Mesendoderm (in vitro differentiated cells): ENCODE measurements around the gene CATSPERZ.

Source experiments
- DNase-seq: peaks from one replicate; pipeline ENCODE4 v3.0.0; 2013
- H2AK5ac ChIP-seq: 2 replicates; pipeline ENCODE4 v1.6.1; 2013; ENCODE audit warnings: low read length, inconsistent platforms
- H2BK120ac ChIP-seq: 2 replicates; pipeline ENCODE4 v1.6.1; 2013; ENCODE audit warnings: low read depth, mild to moderate bottlenecking, low read length, moderate library complexity, mixed read lengths
- H2BK15ac ChIP-seq: replicated peaks from 2 replicates; pipeline ENCODE4 v1.6.1; 2013; ENCODE audit warnings: low read depth, mild to moderate bottlenecking, moderate library complexity
- H2BK5ac ChIP-seq: 2 replicates; pipeline ENCODE4 v1.6.1; 2013; ENCODE audit warnings: low read length, inconsistent platforms
- H3K18ac ChIP-seq: 2 replicates; pipeline ENCODE4 v1.6.1; 2013; ENCODE audit warnings: mild to moderate bottlenecking, low read length, mixed read lengths
- H3K23ac ChIP-seq: one replicate; pipeline ENCODE4 v1.6.1; 2013; ENCODE audit warnings: low read length
- H3K27ac ChIP-seq: 2 replicates; pipeline ENCODE4 v1.5.1; 2013; ENCODE audit warnings: low read depth, mild to moderate bottlenecking, inconsistent platforms, low read length, moderate library complexity
- H3K27me3 ChIP-seq: 2 replicates; pipeline ENCODE4 v1.6.1; 2013; ENCODE audit warnings: low read length, control low read depth, mild to moderate bottlenecking, inconsistent platforms; ENCODE audit not compliant: insufficient read depth, poor library complexity
- H3K36me3 ChIP-seq: 2 replicates; pipeline ENCODE4 v1.6.1; 2013; ENCODE audit warnings: low read length, inconsistent platforms; ENCODE audit not compliant: control insufficient read depth, insufficient read depth
- H3K4ac ChIP-seq: one replicate; pipeline ENCODE4 v1.6.1; 2013; ENCODE audit warnings: low read depth, mild to moderate bottlenecking, low read length, moderate library complexity
- H3K4me1 ChIP-seq: 2 replicates; pipeline ENCODE4 v1.6.1; 2013; ENCODE audit warnings: low read depth, low read length, inconsistent platforms; ENCODE audit not compliant: control insufficient read depth
- H3K4me2 ChIP-seq: 2 replicates; pipeline ENCODE4 v1.6.1; 2013; ENCODE audit warnings: low read length
- H3K4me3 ChIP-seq: 2 replicates; pipeline ENCODE4 v1.5.1; 2013; ENCODE audit warnings: mild to moderate bottlenecking, low read length
- H3K56ac ChIP-seq: one replicate; pipeline ENCODE4 v1.6.1; 2013; ENCODE audit warnings: low read length
- H3K79me1 ChIP-seq: 2 replicates; pipeline ENCODE4 v1.6.1; 2013; ENCODE audit warnings: low read length, inconsistent platforms
- H3K79me2 ChIP-seq: 2 replicates; pipeline ENCODE4 v1.6.1; 2013; ENCODE audit warnings: mild to moderate bottlenecking, low read length; ENCODE audit not compliant: control insufficient read depth, insufficient read depth
- H3K9ac ChIP-seq: 2 replicates; pipeline ENCODE4 v1.6.1; 2013; ENCODE audit warnings: low read length, inconsistent platforms
- H4K5ac ChIP-seq: one replicate; pipeline ENCODE4 v1.6.1; 2013; ENCODE audit warnings: low read length
- H4K8ac ChIP-seq: one replicate; pipeline ENCODE4 v1.6.1; 2013; ENCODE audit warnings: low read depth, mild to moderate bottlenecking, control low read depth, low read length, moderate library complexity
- WGBS: extraction: QIAGEN DNeasy Blood & Tissue Kit; methylation state at CpG from one replicate; pipeline ENCODE4 v1.1.7; 2013; ENCODE audit warnings: low lambda C conversion rate, missing lambda C conversion rate; ENCODE audit not compliant: insufficient coverage; ENCODE audit errors: extremely low coverage; 5-methylcytosine and 5-hydroxymethylcytosine counted together

Gene CATSPERZ

GRCh38 chr11:64296830-64297698 lies 3.1 kb upstream of the CATSPERZ start:
- Histone ChIP-seq H3K9ac (no peak overlapping the region), H3K79me2 (no peaks in the 10 kb centered on the region), H3K4me2 (no peak overlapping the region), H3K56ac (no peak overlapping the region), H4K8ac (no peak overlapping the region), H4K5ac (no peak overlapping the region), H2BK15ac (no peak overlapping the region), H3K4me1 (no peaks in the 10 kb centered on the region), H3K4me3 (no peak overlapping the region), H3K23ac (no peak overlapping the region), H3K4ac (no peak overlapping the region), H3K36me3 (no peaks in the 10 kb centered on the region), H3K27me3 (peaks cover 77% of the 10 kb centered on the region), H2BK120ac (no peak overlapping the region), H2BK5ac (no peak overlapping the region), H3K27ac (no peak overlapping the region), H2AK5ac (no peak overlapping the region), H3K18ac (no peak overlapping the region), H3K79me1 (no peaks in the 10 kb centered on the region)
- no CpG with 5 or more reads among the region's 34 CpGs for WGBS
- DNase-seq = no peak

GRCh38 chr11:64297699-64298358 lies 2.3 kb upstream of the CATSPERZ start:
- Histone ChIP-seq H3K79me2 (no peaks in the 10 kb centered on the region), H4K5ac (no peak overlapping the region), H2BK15ac (no peak overlapping the region), H2AK5ac (no peak overlapping the region), H3K79me1 (no peaks in the 10 kb centered on the region), H3K23ac (no peak overlapping the region), H2BK120ac (no peak overlapping the region), H3K18ac (no peak overlapping the region), H3K56ac (no peak overlapping the region), H3K27ac (no peak overlapping the region), H4K8ac (no peak overlapping the region), H3K27me3 (peaks cover 69% of the 10 kb centered on the region), H3K4ac (no peak overlapping the region), H3K36me3 (no peaks in the 10 kb centered on the region), H3K4me2 (no peak overlapping the region), H2BK5ac (no peak overlapping the region), H3K4me3 (no peak overlapping the region), H3K9ac (no peak overlapping the region), H3K4me1 (no peaks in the 10 kb centered on the region)
- WGBS = no CpG with 5 or more reads among the region's 18 CpGs
- DNase-seq = no peak

- no peak overlapping the region for H2BK15ac ChIP-seq
- H3K27me3 ChIP-seq = peaks cover 58% of the 10 kb centered on the region
- peak overlapping the region; percentile 17 for H3K9ac ChIP-seq
- H3K18ac ChIP-seq = no peak overlapping the region
- H3K4ac ChIP-seq = no peak overlapping the region
- H3K27ac ChIP-seq = no peak overlapping the region
- no peaks in the 10 kb centered on the region for H3K36me3 ChIP-seq
- no peak overlapping the region for H2BK120ac ChIP-seq
- H2AK5ac ChIP-seq = no peak overlapping the region
- H3K23ac ChIP-seq = no peak overlapping the region
- H4K5ac ChIP-seq = no peak overlapping the region
- no CpG with 5 or more reads among the region's 60 CpGs for WGBS
- H3K56ac ChIP-seq = peak overlapping the region; percentile 60
- no peaks in the 10 kb centered on the region for H3K4me1 ChIP-seq
- H3K79me2 ChIP-seq = no peaks in the 10 kb centered on the region
- no peak overlapping the region for H2BK5ac ChIP-seq
- H3K4me3 ChIP-seq = no peak overlapping the region
- no peaks in the 10 kb centered on the region for H3K79me1 ChIP-seq
- no peak overlapping the region for H3K4me2 ChIP-seq
- H4K8ac ChIP-seq = no peak overlapping the region
- no peak for DNase-seq
Measured at GRCh38 chr11:64298966-64299846, 952 bp upstream of the CATSPERZ start.

GRCh38 chr11:64303109-64304031 lies 3.2 kb downstream of the CATSPERZ start:
- no peak overlapping the region for H3K27ac ChIP-seq
- no peak overlapping the region for H3K4me2 ChIP-seq
- no peak overlapping the region for H2BK5ac ChIP-seq
- no peak overlapping the region for H3K56ac ChIP-seq
- H3K4me3 ChIP-seq = no peak overlapping the region
- no peak for DNase-seq
- no peak overlapping the region for H3K23ac ChIP-seq
- H3K79me1 ChIP-seq = peaks cover 9% of the 10 kb centered on the region
- no peak overlapping the region for H3K9ac ChIP-seq
- peaks cover 7% of the 10 kb centered on the region for H3K79me2 ChIP-seq
- H3K18ac ChIP-seq = no peak overlapping the region
- no peak overlapping the region for H4K8ac ChIP-seq
- H2BK120ac ChIP-seq = no peak overlapping the region
- H3K4me1 ChIP-seq = peaks cover 4% of the 10 kb centered on the region
- H3K27me3 ChIP-seq = peaks cover 18% of the 10 kb centered on the region
- H2BK15ac ChIP-seq = no peak overlapping the region
- no peak overlapping the region for H3K4ac ChIP-seq
- H4K5ac ChIP-seq = no peak overlapping the region
- no peaks in the 10 kb centered on the region for H3K36me3 ChIP-seq
- H2AK5ac ChIP-seq = no peak overlapping the region
- no CpG with 5 or more reads among the region's 13 CpGs for WGBS

GRCh38 chr11:64304032-64304315 lies 3.8 kb downstream of the CATSPERZ start:
- no peak overlapping the region for H3K27ac ChIP-seq
- no peak overlapping the region for H2BK5ac ChIP-seq
- H3K4ac ChIP-seq = no peak overlapping the region
- H4K5ac ChIP-seq = no peak overlapping the region
- H3K56ac ChIP-seq = no peak overlapping the region
- H3K4me2 ChIP-seq = no peak overlapping the region
- H3K4me1 ChIP-seq = peaks cover 4% of the 10 kb centered on the region
- H3K79me2 ChIP-seq = peaks cover 7% of the 10 kb centered on the region
- H3K23ac ChIP-seq = no peak overlapping the region
- no peak overlapping the region for H4K8ac ChIP-seq
- no peak overlapping the region for H2BK15ac ChIP-seq
- no peak for DNase-seq
- no peak overlapping the region for H3K9ac ChIP-seq
- H2BK120ac ChIP-seq = no peak overlapping the region
- no peaks in the 10 kb centered on the region for H3K36me3 ChIP-seq
- peaks cover 9% of the 10 kb centered on the region for H3K79me1 ChIP-seq
- H2AK5ac ChIP-seq = no peak overlapping the region
- no CpG with 5 or more reads among the region's 5 CpGs for WGBS
- peaks cover 16% of the 10 kb centered on the region for H3K27me3 ChIP-seq
- no peak overlapping the region for H3K18ac ChIP-seq
- H3K4me3 ChIP-seq = no peak overlapping the region
